ENCODE data around the gene MXD4. TPM values are rescaled to one million over a fixed set of nuclear protein-coding genes. Genes with fewer than 3 reads are reported as not detected.

MXD4 gene
- total RNA-seq, 2 experiments from 2014 or later = 1.5 to 2.3 TPM

DNA sequence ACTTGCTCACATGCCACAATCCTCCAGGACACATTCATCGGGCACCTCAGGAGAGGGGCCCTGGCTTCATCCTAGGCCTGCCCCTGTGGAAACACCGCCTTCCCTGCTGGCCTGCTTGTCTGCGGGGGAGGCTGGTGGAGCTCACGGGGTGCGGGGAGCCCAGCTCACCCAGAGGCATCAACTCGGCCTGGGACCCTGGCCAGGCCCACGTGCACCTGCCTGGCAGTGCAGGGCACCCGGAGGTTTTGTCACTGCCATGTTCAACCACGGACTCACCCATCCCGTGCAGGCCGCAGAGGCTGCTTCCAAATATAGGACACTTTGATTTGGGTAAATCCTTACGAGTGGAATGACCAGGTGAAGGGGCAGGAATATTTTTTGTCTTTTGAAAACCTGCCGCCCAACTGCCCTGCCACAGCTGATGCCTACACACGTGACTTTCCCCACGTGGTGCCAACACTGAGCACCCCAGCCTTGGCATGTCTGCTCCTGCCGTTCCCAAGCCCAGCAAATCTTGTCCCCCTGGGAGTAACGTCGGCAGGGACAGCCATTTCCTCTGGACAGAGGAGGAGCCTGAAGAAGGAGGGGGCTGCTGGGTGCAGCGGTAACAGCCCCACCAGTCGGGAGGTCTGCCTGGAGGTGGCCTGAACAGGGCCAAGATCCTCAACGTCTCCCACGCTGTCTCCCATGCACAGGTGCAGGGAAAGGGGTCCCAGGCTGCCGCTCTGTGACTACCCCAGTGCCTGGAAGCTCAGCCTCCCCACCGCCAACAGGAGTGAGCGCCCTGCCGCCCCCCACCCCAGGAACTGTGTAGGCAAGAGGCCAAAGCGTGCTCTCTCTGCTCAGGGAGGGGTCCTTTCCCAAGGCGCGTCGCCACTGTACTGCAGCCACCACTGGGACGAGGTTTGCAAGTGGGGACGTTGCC, 8.5 kb downstream of the MXD4 start:
- POLR2A ChIA-PET = no interaction called here

GRCh38 chr4:2252530-2253091, 9.3 kb downstream of the MXD4 start:
- H3K9me3 Mint-ChIP-seq = no peaks in the 10 kb centered on the region
- H3K36me3 Mint-ChIP-seq (ENCODE audit: low read depth) = no peaks in the 10 kb centered on the region
- no peak overlapping the region for H3K27ac Mint-ChIP-seq
- intact Hi-C loops (cut with micrococcal nuclease) = no loop called here
- H3K4me3 Mint-ChIP-seq = no peak overlapping the region
- DNase-seq = no peak
- ChIA-PET CTCF (no interaction called here), POLR2A (no interaction called here)
- no peaks in the 10 kb centered on the region for H3K4me1 Mint-ChIP-seq (ENCODE audit: low read depth)
- no peaks in the 10 kb centered on the region for H3K27me3 Mint-ChIP-seq
- ATAC-seq = no peak
- no peak for TF ChIP-seq CTCF (IDR thresholded peaks at IDR 0.05)

More for the DNA sequence above, 8.5 kb downstream of the MXD4 start:
- H3K4me1 Mint-ChIP-seq (ENCODE audit: low read depth) = no peaks in the 10 kb centered on the region
- no peaks in the 10 kb centered on the region for H3K27me3 Mint-ChIP-seq
- CTCF ChIA-PET = no interaction called here
- no peaks in the 10 kb centered on the region for H3K9me3 Mint-ChIP-seq
- ATAC-seq (no peak), DNase-seq (no peak)
- no peaks in the 10 kb centered on the region for H3K36me3 Mint-ChIP-seq (ENCODE audit: low read depth)
- TF ChIP-seq CTCF (IDR thresholded peaks at IDR 0.05) = no peak
- intact Hi-C loops (cut with micrococcal nuclease) = no loop called here
- H3K4me3 Mint-ChIP-seq = no peak overlapping the region
- H3K27ac Mint-ChIP-seq = no peak overlapping the region

GRCh38 chr4:2251795-2252529, 9.9 kb downstream of the MXD4 start:
- Mint-ChIP-seq H3K4me3 (no peak overlapping the region), H3K27ac (no peak overlapping the region), H3K36me3 (ENCODE audit: low read depth) (no peaks in the 10 kb centered on the region), H3K27me3 (no peaks in the 10 kb centered on the region), H3K9me3 (no peaks in the 10 kb centered on the region), H3K4me1 (ENCODE audit: low read depth) (no peaks in the 10 kb centered on the region)
- ATAC-seq (no peak), DNase-seq (no peak)
- CTCF ChIA-PET = no interaction called here
- POLR2A ChIA-PET = interaction anchor here (1.9 to 2.2 kb wide), 2 partner anchors 8 to 11 kb away, joined by 4 to 13 read pairs; partner anchors contain the start of genes HAUS3 and POLN
- intact Hi-C loops (cut with micrococcal nuclease) = no loop called here
- no peak for TF ChIP-seq CTCF (IDR thresholded peaks at IDR 0.05)

DNA sequence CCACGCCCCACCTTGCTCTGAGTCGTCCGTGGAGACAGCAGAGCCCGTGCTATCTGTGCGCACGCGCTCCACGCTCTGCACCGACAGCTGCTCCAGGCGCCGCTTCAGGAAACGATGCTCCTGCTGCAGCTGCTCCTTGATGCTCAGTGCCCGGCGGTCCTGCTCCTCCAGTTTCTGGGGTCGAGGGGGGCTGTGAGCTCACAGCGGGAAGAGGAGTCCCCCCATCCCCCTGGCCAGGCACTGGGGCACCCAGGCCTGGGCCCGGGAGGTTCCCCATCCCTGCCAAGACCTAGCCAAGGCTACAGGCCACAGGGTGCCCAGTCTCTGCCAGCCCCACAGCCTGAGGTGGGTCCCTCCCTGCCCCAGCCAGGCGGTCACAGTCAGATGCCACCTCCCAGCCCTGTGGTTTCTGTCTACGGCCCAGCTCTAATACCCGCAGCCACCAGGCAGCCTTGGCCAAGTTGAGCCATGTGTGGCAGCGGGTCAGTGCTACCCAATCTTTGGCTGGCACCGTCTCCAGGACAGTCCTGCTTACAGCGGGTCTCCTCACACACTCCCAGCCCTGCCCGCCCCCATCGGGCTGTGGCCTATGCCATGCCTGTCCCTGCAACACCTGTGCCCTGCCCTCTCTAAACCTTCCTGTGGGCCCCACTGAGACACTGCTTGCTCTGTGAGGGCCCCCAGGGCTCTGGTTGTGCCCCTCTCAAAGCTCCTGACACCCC, 10.7 kb downstream of the MXD4 start:
- Mint-ChIP-seq H3K27me3 (no peaks in the 10 kb centered on the region), H3K36me3 (ENCODE audit: low read depth) (no peaks in the 10 kb centered on the region), H3K4me3 (no peak overlapping the region), H3K4me1 (ENCODE audit: low read depth) (no peaks in the 10 kb centered on the region), H3K27ac (no peak overlapping the region), H3K9me3 (no peaks in the 10 kb centered on the region)
- POLR2A ChIA-PET = interaction anchor here (1.9 to 2.2 kb wide), 2 partner anchors 9 to 10 kb away, joined by 4 to 13 read pairs; partner anchors contain the start of genes HAUS3 and POLN
- DNase-seq (no peak), ATAC-seq (no peak)
- CTCF ChIA-PET = no interaction called here
- TF ChIP-seq CTCF (IDR thresholded peaks at IDR 0.05) = no peak
- intact Hi-C loops (cut with micrococcal nuclease) = no loop called here

Data from activated CD8-positive, alpha-beta T cell treated with anti-CD3 and anti-CD28 coated beads for 36 hours (primary cell).